Dendritic cell treated with granulocyte-macrophage colony-stimulating factor and Interleukin-4, amounts not matched to agents 40 ng/mL and 50 ng/mL, for 4 days (primary cell): ENCODE data around the gene KRTAP8-1.

Experiments
- H3K27ac Mint-ChIP-seq: one replicate; pipeline ENCODE4 v1.8.0; 2022; ENCODE audit warnings: mild to moderate bottlenecking, mixed read lengths
- H3K27me3 Mint-ChIP-seq: one replicate; pipeline ENCODE4 v1.8.0; 2022; ENCODE audit warnings: mild to moderate bottlenecking, mixed read lengths
- H3K36me3 Mint-ChIP-seq: one replicate; pipeline ENCODE4 v1.8.0; 2022; ENCODE audit warnings: low read depth, mixed read lengths
- H3K4me1 Mint-ChIP-seq: one replicate; pipeline ENCODE4 v1.8.0; 2022; ENCODE audit warnings: low read depth, mixed read lengths
- H3K4me3 Mint-ChIP-seq: one replicate; pipeline ENCODE4 v1.8.0; 2022; ENCODE audit warnings: mild to moderate bottlenecking, moderate library complexity, mixed read lengths
- H3K9me3 Mint-ChIP-seq: one replicate; pipeline ENCODE4 v1.8.0; 2022; ENCODE audit warnings: mixed read lengths
- intact Hi-C: fragments of 100-400 bp; cut with micrococcal nuclease; formaldehyde crosslinking; loops from one replicate; pipeline ENCODE4 v1.15.0; 2022

KRTAP8-1 gene, protein sequence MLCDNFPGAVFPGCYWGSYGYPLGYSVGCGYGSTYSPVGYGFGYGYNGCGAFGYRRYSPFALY

DNA sequence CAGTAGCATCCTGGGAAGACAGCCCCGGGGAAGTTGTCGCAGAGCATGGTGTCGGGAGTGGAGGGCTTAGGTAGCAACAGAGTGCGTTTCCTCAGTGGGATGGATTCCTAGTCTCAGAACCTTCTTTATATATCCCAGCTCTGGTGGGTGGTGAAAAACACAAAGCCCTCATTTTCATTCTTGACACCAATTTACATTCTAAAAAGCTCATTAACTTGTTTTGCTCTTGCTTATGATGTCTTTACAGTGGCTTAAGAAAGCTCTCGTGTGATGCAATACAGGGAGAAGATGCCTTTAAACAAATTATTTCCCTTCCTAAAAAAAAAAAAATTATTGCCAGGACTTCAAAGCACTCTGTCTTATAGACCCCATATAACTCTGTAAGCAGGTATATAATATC lies at the start of gene KRTAP8-1:
TSS of gene KRTAP8-1 (minus strand) at position 101 of the 400 bp plus-strand sequence. CDS start at position 47, 54 bp downstream.
- Mint-ChIP-seq H3K9me3 (no peaks in the 10 kb centered on the region), H3K4me3 (no peak within 1 kb of the TSS), H3K27ac (no peak within 1 kb of the TSS), H3K36me3 (no peaks in the 10 kb centered on the region), H3K4me1 (no peaks in the 10 kb centered on the region), H3K27me3 (no peaks in the 10 kb centered on the region)
- intact Hi-C loops: no loop called here

DNA sequence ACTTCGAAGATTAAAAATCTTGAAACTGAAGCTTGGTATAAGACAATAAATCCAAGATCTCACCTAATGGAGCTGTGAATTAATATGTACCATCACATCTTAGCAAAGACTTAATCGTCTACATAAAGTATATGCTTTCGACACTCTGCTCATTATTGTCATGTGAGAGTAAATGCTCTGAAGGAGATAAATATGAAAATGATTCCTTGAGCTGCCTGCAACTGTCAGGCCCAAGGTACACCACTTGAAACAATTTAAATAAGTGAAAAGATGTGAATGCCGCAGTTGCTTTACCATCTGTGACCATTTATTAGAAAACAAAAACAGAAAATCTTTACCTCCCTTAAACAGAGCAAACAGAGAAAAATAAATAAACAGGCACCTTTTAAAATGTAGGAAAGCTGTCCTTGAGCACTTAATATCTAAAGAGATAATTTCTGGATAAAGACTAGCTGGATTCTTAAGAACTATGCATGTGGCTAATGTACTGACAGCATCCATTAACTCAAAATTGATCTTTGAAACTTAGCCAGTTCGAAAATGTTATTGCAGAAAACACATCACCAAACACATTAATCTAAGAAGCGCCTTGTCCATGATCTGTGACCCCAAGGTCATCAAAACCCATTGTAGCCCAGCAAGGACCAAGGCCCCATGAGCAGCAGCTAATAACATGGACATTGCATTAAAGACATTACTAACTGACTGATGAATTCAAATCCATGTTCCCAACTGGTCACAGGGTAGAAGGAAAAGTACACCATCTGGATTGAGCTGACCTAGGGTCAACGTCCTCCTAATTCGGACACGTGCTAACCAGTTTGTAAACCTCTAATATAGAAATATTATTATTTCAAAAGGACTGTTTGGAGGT lies 34.8 kb upstream of the KRTAP8-1 start:
- no peak overlapping the region for H3K4me3 Mint-ChIP-seq
- H3K36me3 Mint-ChIP-seq: no peaks in the 10 kb centered on the region
- no peaks in the 10 kb centered on the region for H3K27me3 Mint-ChIP-seq
- H3K4me1 Mint-ChIP-seq: no peaks in the 10 kb centered on the region
- intact Hi-C loops: no loop called here
- no peaks in the 10 kb centered on the region for H3K9me3 Mint-ChIP-seq
- H3K27ac Mint-ChIP-seq: no peak overlapping the region

DNA sequence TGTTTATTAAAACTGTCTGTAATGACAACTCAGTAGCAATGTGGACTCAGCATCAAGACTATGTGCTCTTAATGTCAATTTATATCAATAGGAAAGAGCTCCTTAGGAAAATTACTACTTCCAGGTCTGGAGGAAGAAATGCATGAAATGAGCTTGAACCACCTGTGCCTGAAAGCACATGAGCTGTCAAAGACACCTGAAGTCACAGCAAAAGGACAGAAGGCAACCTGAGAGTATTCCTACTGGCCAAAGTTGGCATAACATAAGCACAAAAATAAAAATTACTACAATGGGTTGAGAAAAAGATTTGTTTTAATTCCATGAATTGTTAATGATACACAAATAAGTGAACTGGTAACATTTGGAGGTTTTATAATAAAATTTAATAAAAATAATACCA lies 29.9 kb upstream of the KRTAP8-1 start:
- intact Hi-C loops: no loop called here
- no peaks in the 10 kb centered on the region for H3K27me3 Mint-ChIP-seq
- no peak overlapping the region for H3K4me3 Mint-ChIP-seq
- no peaks in the 10 kb centered on the region for H3K9me3 Mint-ChIP-seq
- H3K36me3 Mint-ChIP-seq: no peaks in the 10 kb centered on the region
- no peaks in the 10 kb centered on the region for H3K4me1 Mint-ChIP-seq
- H3K27ac Mint-ChIP-seq: no peak overlapping the region

DNA sequence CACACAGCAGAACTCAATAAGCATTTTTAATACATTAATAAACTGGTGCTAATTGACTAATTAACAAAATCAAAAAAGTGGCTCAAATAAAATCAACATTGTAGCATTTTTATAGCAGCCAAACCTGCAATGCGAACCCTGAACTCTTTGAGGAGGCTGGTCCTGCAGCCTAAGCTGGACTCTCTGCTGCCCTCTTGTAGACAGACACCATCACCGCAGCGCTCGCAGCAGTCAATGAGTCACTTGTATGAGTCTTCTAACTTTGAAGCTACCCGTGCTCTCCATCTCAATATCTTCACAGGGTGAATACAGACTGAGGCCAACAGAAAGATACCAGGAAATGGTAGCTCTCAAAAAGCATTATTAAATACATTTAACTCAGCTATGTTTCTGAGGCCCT lies 26.2 kb upstream of the KRTAP8-1 start:
- Mint-ChIP-seq H3K36me3 (no peaks in the 10 kb centered on the region), H3K4me3 (no peak overlapping the region), H3K27me3 (no peaks in the 10 kb centered on the region), H3K27ac (no peak overlapping the region), H3K4me1 (no peaks in the 10 kb centered on the region), H3K9me3 (no peaks in the 10 kb centered on the region)
- intact Hi-C loops: no loop called here

DNA sequence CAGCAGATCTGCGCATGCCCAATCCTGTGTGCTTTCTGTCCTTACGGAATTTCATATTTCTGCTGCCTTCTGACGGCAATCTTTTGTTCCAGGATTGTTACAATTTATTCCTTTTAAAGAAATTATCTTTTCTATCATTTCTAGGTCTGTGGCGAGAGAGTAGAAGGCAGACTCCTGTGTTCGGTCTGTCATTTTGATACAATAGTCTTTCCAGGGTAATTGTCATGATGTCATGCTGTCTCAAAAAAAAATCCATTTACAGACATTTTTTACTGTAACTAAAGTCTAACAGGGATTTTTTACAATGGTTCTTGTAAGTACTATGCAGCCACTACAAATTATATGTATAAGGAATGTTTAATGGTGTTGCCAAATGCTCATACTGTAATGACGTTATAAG lies 25.5 kb upstream of the KRTAP8-1 start:
- Mint-ChIP-seq H3K4me3 (no peak overlapping the region), H3K36me3 (no peaks in the 10 kb centered on the region), H3K27me3 (no peaks in the 10 kb centered on the region), H3K4me1 (no peaks in the 10 kb centered on the region), H3K9me3 (no peaks in the 10 kb centered on the region), H3K27ac (no peak overlapping the region)
- intact Hi-C loops: no loop called here

DNA sequence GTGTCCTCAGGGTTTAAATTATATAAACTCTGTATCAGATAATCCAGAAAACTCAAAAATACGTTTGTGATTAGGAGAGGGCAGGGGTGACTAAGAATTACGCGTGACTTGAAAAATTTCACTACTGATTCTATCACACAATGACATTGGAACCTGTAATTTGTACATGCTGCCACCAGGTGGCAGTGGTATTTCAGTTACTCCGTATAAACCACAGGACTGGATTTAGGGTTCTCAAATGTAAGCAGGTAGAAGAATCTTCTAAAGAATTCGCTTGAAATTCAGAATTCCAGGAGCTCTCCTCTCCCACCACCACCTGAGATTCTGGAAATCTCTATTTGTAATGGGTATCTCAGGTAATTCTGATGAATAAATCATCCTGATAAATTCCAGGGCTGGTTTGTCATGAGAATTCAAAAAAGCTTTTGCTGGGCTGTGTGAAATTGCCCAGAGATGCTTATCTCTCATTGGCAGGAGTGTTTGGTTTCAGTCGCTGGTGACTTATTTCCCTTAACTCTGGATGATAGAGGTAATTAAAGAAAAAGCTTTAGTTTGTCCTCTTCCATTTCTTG lies 18.2 kb upstream of the KRTAP8-1 start:
- no peak overlapping the region for H3K27ac Mint-ChIP-seq
- no peaks in the 10 kb centered on the region for H3K9me3 Mint-ChIP-seq
- H3K27me3 Mint-ChIP-seq: no peaks in the 10 kb centered on the region
- no peak overlapping the region for H3K4me3 Mint-ChIP-seq
- intact Hi-C loops: loop anchor here (1.0 to 2.0 kb wide), 2 partner anchors 255 to 774 kb away; no protein-coding TSS in a partner anchor
- H3K36me3 Mint-ChIP-seq: no peaks in the 10 kb centered on the region
- H3K4me1 Mint-ChIP-seq: no peaks in the 10 kb centered on the region

DNA sequence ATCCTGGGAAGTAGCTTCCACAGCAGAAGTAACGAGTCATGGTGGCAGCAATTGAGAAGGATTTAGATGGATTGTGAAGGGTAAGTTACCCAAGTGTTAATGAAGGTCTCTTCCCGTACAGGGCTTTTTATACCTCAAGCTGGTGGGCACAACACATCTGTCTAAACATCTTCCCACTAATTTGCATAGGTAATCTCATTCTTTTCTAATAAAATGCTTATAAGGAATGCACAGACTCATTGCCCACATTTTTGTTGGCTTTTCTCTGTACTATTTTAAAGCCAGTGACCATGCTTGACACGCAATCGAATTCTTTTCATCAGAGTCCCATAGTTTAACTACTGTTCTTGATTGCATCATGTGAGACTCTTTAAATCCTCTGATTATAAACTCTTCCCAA lies 16.6 kb upstream of the KRTAP8-1 start, which contains the start of gene KRTAP7-1:
TSS of gene KRTAP7-1 (minus strand) at position 101 of the 400 bp plus-strand sequence. CDS start at position 40, 61 bp downstream.
- H3K36me3 Mint-ChIP-seq: no peaks in the 10 kb centered on the region
- no peak within 1 kb of the TSS for H3K4me3 Mint-ChIP-seq
- H3K9me3 Mint-ChIP-seq: no peaks in the 10 kb centered on the region
- no peak within 1 kb of the TSS for H3K27ac Mint-ChIP-seq
- intact Hi-C loops: loop anchor here (2.0 kb wide), 1 partner anchor 775 kb away; no protein-coding TSS in a partner anchor
- no peaks in the 10 kb centered on the region for H3K27me3 Mint-ChIP-seq
- no peaks in the 10 kb centered on the region for H3K4me1 Mint-ChIP-seq

DNA sequence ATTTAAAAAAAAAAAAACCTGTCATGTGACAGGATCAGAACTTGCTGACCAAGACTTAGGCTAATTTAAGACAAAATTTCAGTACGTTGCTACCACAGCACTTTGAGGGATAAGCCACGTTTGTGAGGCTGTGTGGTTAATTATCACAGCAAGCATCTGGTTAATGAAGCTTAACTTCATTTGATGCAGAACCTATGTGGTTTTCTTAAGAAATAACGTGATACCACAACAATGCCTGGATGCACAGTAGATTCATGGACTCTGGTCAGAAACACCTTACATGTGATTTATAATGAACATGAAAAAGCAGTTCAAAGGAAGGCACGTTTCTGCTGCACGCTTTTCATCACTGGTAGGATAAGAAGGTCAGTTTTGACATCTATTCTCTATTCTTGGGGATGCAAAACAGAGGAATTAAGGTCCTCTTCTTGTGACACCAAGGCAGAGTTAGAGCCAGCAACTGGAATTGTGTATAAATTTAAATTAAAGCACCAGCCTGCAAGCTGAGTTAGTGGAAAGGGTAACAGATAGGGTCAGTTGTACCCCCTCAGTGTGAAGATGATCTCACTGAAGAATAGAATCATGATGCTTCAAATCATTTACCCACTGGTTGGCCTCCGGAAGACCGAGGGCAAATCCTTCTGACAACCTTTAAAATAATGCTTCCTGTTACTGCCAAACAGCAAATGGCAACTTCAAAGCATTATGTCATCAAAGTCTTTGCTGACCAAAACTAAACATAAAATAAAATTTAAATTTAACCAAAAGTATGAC lies 6.0 kb upstream of the KRTAP8-1 start:
- no peak overlapping the region for H3K4me3 Mint-ChIP-seq
- intact Hi-C loops: no loop called here
- no peaks in the 10 kb centered on the region for H3K36me3 Mint-ChIP-seq
- no peaks in the 10 kb centered on the region for H3K9me3 Mint-ChIP-seq
- H3K4me1 Mint-ChIP-seq: no peaks in the 10 kb centered on the region
- no peak overlapping the region for H3K27ac Mint-ChIP-seq
- no peaks in the 10 kb centered on the region for H3K27me3 Mint-ChIP-seq

DNA sequence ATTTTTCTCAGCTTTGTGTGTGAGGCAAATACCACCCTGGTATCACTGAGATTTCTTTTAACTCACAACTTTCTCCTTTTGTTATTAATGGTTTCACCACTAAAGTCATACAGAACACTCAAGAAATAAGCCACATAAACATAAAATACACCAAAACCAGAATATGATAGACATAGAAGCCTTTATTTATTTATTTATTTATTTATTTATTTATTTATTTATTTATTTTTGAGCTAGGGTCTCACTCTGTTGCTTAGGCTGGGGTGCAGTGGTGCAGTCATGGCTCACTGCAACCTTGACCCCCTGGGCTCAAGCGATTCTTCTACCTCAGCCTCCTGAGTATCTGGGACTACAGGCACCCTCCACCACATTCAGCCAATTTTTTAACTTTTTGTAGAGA lies 12.5 kb downstream of the KRTAP8-1 start:
- H3K4me3 Mint-ChIP-seq: no peak overlapping the region
- no peaks in the 10 kb centered on the region for H3K4me1 Mint-ChIP-seq
- no peaks in the 10 kb centered on the region for H3K9me3 Mint-ChIP-seq
- H3K36me3 Mint-ChIP-seq: no peaks in the 10 kb centered on the region
- intact Hi-C loops: no loop called here
- no peak overlapping the region for H3K27ac Mint-ChIP-seq
- no peaks in the 10 kb centered on the region for H3K27me3 Mint-ChIP-seq

DNA sequence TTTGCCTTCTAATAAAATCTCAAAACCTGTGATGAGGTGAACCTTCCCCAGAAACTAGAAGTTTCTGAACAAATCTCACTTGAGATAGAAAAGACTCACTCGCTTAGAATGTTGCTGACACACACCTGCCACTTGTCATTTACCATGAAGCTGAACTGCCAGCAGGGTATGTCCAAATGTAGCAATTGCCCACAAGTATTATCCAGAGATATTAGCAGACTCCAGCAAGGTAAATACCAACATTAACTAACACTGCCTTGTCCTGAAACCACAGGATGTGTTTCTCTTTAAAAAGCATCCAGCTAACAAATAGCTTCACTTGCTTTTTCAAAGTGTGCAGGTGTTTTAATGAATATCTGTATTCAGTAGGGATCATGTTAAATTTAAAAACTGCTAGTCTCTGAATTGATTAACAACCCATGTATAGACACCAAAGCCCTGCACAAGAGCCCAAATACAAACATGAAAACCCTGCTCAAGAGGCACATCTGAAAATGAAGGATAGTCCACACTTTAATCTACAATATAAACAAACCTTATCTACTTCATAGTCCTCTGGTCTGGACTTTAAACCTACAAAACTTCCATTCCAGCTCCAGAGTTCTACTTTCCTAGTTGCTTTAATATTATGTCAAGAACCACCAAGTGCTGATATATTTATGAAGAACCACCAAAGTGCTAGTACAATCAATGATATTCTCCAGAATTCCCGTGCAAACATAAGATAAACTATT lies 19.3 kb downstream of the KRTAP8-1 start:
- H3K9me3 Mint-ChIP-seq: no peaks in the 10 kb centered on the region
- H3K4me1 Mint-ChIP-seq: no peaks in the 10 kb centered on the region
- no peaks in the 10 kb centered on the region for H3K27me3 Mint-ChIP-seq
- intact Hi-C loops: no loop called here
- H3K27ac Mint-ChIP-seq: no peak overlapping the region
- no peak overlapping the region for H3K4me3 Mint-ChIP-seq
- H3K36me3 Mint-ChIP-seq: no peaks in the 10 kb centered on the region

DNA sequence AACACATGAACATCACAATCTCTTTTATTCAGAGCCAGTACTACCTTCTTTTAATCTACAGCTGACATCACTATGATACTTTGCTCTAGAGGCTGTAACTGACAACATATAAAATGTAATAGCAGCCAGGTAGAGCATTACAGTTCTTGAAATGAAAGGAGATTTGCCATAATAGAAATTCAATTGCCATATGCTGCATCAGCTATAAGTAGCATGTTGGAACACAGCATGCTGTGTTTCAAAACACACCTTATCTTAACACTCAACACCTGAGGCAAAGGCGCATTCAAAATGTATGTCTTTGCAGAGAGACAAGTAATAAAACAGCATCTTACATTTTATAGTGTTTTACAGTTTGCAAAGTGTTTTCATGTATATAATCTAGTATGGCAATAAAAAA lies 33.8 kb downstream of the KRTAP8-1 start:
- Mint-ChIP-seq H3K36me3 (no peaks in the 10 kb centered on the region), H3K27me3 (no peaks in the 10 kb centered on the region), H3K27ac (no peak overlapping the region), H3K4me1 (no peaks in the 10 kb centered on the region), H3K9me3 (peaks cover 8% of the 10 kb centered on the region), H3K4me3 (no peak overlapping the region)
- intact Hi-C loops: no loop called here

DNA sequence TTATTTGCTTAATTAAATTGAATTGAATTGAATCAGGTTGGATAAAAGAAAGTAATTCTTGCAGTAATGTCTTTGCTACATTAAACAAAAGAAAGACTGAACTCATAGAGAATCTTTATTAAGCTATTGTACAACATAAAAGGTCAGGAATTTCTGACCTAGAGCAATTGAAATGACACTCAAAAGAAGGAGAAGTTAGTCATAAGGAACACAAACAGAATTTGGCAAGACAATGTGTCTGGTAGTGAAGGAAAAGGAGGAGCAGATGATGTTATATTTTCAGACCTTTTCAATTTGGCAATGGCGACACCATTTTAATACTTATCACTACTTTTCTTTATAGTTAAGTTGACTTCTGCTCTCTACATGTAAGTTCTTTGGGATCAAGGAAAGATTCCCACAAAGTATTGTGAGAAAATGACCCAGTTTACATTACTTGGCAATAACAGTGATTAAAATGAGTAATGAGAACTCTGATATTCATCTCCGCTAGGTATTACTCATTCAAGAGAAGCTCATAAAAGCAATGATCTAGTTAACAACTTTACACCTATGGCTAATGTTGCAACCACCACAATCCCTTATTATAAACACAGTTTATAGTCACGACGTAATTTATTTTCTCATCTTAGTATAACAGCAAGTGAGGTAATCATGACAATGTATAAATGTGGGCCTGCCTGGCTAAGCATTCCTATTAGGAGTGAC lies 43.2 kb downstream of the KRTAP8-1 start:
- H3K4me1 Mint-ChIP-seq: no peaks in the 10 kb centered on the region
- no peaks in the 10 kb centered on the region for H3K27me3 Mint-ChIP-seq
- no peak overlapping the region for H3K4me3 Mint-ChIP-seq
- H3K27ac Mint-ChIP-seq: no peak overlapping the region
- intact Hi-C loops: no loop called here
- H3K9me3 Mint-ChIP-seq: peaks cover 13% of the 10 kb centered on the region
- H3K36me3 Mint-ChIP-seq: no peaks in the 10 kb centered on the region
